NOMO-1 treated with dmso at 0.1 percent for 144 hours (cell line): ENCODE measurements around the gene AUTS2.

Source experiments
- DNase-seq: peaks from one replicate; lab custom pipeline; 2025; ENCODE audit not compliant: unreplicated experiment; lab: John Stamatoyannopoulos, UW

AUTS2 gene

DNA sequence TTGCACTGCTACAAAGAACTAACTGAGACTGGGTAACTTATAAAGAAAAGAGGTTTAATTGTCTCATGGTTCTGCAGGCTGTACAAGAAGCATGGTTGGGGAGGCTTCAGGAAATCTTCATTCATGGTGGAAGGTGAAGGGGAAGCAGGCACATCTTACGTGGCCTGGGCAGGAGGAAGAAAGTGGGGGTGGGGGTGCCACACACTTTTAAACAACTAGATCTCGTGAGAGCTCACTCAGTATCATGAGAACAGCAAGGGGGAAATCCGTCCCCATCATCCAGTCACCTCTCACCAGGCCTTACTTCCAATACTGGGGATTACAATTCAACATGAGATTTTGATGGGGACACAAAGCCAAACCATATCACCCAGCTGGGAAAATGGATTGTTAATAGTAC, 281.7 kb downstream of the AUTS2 start:
- DNase-seq = no peak

DNA sequence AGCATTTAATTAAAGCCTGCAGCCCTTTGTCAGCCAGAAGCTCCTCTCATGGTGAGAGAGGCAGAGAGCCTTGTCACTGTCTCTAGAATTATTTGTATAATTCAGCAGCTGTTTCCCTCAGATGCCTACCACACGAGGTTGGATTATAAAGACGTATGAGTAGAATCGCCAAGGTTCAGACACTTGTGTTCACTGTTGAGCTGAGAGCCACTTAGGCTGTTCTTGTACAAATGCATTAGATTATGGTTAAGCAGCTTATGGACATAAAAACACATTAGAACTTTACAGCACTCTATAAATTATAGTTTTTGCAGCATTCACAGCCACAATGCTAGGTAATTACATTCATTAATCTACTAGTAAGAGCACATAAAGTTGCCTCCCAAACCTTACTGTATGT, 282.6 kb downstream of the AUTS2 start:
- DNase-seq = no peak

DNA sequence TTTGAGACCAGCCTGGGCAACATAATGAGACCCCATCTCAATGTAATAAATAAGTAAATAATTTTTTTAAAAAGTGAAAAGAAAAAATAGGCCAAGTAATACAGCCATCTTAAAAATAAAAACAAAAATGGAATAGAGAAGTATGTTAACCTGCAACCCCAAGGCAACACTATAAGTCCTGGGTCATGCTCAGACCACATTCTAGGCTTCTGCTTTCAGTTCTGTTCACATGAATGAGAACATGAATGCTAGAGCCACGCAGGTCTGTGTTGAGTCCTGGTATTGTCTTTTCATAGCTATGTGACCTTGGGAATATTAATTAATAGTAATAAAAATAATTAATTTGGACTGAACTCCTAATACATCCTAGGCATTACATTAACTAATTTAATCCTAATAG, 284.0 kb downstream of the AUTS2 start:
- DNase-seq = no peak

DNA sequence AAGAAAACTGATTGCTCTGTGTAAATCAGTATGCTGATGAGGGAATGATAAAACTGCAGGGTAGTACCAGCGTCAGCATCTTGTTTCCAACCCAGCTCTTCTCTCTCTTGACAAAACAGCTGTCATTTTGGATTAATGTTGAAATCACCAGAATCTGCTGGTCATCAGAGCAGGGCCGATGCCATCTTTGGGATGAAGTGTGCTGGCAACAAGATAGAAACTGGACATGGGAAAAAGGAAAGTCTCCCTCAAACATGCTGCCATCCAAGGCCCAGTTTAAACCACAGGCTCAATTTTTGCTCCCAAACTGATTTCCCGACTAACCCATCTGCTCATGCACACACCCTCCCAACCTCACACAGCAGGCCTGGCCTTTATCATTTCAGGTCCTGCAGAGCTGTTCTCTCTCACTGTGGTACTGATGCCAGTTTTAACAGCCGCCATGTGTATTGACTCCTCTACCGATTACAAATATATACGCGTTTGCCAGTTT, 285.2 kb downstream of the AUTS2 start:
- DNase-seq = no peak

DNA sequence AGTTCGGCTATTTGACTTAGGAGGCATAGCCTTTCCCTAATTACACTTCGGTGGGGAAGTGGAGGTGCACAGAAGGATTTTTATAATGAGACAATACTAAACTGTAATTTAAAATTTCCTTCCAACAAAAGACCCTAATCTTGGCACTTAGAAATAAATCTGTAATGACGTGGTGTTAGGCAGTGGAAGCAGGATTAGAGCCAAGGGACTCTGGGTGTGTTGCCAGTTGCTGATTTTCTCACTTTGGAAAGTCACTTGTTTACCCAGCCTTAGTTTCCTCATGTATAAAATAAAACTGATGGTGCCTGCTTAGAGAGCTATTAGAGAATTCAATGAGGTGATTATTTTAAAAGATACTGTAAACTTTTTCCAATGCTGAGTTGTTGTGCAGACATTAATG, 287.2 kb downstream of the AUTS2 start:
- no peak for DNase-seq

DNA sequence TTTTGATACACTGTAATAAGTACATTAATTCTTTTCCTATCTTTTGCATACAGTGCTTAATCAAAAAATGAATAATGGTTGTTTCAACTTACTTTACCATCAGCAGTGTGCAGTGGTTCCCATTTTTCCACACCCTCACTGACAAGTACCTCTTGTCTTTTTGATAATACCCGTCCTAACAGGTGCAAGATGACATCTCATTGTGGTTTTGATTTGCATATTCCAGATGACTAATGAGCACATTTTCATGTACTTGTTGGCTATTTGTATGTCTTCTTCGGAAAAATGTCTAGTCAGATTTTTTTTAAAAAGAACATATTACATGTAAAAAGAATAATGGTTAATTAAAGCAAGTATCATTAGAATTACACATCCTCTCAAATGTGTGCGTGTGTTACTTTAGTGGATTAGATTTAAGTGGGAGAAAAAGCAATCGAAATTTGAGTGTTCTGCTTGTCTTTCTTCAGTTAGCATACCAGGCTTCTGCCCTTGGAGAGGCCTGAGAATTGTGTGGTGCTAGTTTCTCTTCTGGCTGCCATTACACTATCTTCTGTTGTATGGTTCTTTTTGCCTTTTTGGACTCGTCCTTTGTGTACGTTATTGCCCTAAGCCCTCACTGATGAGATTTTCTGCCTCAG, 291.2 kb downstream of the AUTS2 start:
- no peak for DNase-seq

DNA sequence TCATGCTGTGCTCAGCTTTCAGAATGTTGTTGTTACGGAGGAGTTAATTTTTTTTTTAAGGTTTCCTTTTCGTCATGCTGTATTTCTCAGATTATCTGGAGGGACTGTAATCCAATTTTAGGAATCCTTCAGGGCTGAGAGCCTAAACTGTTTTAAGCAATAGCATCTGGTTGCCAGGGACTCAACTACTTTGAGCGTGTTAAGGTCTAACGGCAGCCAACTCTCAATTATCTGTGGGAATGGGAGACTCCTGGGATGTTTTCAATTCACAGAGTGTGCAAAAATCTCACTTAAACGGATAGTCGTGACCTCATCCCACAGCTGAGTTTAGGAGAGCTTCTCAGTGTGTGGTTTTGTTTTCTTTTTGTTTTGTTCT, 291.7 kb downstream of the AUTS2 start:
- DNase-seq = no peak

DNA sequence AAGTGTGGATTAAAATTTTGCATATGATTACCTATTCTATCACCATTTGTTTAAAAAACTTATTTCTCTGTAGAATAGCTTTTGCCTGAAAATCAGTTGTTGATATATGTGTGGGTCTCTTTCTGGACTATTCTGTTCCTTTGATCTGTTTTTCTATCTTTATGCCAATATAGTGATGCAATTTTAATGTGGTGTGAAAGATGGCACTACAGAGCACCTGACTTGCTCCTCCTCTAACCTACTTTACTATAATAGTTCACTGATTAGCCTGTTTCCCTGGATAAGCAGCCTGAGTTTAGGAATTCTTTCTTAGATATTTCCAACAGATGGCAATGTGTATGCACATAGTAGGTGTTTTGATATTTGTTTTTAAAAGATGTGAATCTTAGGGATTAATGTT, 294.5 kb downstream of the AUTS2 start:
- DNase-seq = no peak

DNA sequence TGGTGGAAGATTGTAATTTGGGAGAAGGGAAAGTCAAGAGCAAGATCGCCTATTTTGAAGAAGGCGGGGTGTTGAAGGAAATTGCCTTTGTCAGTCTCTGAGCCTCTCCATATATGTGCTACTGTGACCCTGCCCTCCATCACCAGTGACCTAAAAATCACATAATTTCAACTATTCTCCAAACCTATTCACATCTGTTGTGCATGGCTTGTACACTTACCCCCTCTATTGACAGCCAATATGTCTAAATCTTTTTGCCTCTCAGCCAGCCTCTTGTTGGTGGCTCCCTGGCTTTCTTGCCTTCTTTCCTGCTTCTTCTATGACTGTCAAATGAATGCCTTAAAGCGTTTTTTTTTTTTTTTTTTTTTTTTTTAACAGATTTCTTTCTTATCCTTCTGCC, 295.6 kb downstream of the AUTS2 start:
- DNase-seq = no peak

DNA sequence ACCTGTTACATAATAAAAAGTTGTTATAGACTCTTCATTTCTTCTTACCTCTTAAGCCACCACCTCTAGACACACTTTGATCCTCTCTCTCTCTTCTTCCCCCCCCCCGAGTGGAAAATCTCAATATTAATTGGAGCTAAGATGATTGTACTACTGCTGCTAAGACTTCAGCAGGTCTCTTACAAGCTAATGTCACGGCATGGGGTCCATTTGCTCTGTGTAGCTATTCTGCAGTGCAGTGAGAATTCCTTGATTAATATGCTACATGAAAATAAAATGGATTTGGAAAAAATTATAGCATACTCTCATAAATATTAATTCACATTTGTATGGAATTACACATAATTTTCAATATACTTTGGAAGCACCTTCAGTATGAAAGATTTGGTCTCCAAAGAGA, 297.2 kb downstream of the AUTS2 start:
- DNase-seq = no peak

DNA sequence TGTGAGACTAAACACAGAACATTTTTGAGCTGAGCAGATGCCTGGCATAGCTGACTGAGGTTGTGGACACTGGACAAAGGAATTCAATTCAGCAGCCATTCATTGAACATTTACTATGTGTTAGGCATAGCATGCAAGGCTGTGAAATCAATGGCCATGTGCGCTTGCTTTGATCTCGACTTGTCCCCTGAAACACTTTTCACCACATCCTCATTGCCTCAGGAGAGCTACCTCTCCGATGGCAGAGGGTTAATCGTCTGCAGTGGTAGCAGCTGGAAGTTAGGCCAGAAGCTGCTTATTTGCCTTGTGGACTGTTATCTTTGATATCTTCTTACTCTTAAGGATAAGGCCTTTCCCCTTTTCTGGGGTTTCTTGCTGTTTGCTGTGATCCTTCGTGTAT, 297.8 kb downstream of the AUTS2 start:
- DNase-seq = no peak

DNA sequence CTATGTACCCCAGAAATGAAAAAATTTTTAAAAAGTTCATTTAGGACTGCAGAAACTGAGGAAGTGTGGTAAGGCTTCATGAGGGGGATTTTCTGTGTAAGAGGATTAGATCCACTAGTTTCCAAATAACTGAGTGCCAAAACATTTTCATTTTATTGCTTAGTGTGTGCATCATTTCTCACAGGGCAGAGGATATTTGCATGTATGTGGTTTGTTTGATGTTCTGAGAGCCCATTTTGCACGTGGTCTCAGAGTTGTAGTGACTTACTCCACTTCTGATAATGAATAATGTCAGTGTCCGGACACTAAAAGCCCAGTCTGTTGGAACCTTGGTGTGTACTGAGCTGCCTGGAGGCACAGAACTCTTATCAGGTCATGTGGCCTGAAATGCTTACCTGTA, 299.9 kb downstream of the AUTS2 start:
- no peak for DNase-seq

DNA sequence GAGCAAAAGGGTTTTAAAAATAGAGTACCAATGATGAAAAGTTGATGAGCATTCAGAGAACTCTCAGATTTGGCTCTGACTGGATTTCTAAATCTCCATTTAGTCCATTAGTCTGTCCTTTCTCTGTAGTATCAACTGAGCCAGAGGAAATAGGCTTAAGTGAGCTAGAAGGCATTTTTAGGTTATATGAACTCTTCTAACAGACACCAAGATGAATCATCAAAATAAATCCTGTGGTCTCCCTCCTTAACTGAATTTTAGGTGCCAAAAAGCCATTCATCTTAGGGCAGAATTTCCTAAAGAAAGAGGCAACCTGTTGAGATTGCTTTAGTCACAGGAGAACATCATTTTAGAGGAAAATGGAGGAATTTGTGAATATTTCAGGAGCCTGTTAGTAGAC, 305.1 kb downstream of the AUTS2 start:
- DNase-seq = no peak

DNA sequence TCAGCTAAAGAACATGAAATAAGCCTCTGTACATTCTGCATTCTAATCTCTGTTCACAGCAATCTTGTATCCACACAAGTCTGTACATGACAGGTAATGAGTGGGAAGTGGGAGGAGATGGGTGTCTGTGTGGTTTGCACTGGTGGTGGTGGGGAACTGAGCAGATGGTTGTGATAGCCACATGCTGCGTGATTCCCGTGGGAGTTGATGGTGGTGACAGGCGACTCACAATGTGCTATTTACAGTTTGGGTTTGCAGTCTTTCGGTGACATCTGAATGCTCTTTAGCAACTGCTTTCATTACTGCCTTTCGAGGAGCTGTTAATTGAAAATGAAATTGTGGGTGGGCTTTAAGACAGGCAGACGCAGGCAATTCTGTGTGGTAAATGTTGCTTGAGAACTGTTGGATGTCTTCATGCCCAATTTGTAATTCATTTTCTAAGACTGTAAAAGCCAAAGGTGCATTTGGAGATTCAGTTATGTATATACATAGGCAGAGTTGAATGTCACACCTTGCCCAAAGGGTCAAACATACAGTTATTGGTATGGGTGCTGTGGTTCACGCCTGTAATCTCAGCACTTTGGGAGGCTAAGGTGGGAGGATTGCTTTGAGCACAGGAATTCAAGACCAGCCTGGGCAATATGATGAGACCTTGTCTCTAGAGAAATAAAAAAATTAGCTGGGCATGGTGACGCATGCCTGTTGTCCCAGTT, 308.2 kb downstream of the AUTS2 start:
- DNase-seq = no peak

DNA sequence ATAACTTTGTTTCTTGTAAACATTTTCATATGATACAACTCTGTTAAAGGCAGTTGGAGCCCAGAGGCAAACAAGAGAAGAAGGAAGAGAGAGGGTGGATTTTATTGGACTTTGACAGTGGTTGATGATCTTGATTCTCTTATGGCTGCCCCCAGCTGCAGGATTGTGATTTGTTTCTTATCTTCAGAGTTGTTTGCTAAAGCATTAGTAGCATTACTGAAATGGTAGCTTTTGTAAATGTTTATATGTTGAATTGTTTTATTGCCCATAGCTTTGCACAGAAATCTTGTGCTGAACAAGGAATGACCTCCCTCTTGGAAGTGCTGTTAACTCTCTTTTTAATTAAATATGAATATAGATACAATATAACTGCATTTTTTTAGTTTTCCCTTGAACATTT, 309.4 kb downstream of the AUTS2 start:
- DNase-seq = no peak

DNA sequence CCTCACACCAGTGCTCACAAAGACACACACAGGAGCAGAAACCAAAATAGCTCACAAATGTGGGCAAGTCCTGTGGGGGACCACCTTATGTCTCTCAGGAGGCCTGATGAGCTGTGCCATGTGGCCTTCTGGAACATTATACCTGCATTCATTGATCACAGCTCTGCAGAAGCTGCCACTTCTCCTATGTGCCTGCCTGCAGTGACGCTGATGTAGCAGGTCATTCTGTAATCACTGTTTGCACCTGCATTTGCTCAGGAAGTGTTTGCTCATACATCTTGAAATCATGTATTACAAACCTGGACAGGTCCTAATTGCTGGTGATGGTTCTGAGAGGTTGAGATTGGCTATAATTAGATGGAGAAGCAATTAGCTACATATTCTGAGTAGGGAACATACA, 310.2 kb downstream of the AUTS2 start:
- DNase-seq = no peak

DNA sequence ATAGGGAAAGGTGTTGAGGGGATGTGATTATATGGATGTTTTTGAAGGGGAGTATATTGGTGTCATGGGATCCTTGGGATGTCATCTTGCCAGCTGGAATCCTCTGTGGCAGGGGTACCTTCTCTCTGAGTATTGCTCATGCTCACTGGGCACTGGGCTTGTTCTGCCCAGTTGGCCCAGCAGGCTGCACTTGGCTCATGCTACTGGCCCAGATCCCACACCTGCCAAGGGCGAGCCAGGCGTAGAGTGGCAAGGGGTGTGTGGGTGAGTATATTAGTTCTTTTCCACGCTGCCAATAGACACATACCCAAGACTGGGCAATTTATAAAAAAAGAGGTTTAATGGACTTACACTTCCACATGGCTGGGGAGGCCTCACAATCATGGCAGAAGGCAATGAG, 311.9 kb downstream of the AUTS2 start:
- DNase-seq = no peak

DNA sequence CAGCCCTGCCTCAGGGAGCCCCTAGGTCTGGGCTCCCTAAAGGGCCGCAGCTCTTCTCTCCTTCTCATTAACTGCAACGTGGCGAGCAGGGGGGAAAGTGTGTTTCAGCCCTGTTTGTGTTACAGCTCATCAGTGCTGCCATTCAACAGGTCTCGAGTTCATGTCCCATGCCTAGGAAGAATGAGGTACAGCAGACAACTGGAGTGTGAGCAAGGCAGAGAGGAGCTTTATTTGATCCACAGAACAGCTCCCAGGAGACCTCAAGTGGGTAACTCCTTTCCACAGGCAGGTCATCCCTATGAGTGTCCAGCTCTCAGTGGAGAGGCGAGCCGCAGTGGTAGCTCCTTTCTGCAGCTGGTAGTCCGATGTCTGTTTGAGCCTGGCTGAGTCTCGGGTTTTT, 313.1 kb downstream of the AUTS2 start:
- DNase-seq = no peak

DNA sequence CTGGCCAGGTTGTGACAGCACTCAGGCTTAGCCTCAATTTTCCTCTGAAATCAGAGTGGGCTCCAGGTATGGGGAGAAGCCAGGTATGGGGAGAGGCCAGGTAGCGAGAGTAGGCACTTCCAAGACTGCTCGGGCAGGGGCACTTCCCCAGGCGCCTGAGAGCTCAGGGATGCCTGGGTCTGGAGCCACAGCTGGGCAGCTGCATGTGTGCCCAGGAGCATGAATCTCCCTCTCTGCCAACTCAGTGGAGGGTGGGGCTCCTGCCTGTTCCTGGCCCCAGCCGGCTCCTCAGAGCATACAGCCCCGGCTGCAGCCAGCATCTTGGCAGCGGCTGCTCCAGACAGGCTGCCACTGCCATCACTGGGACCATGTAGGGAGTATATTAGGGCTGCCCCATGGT, 313.9 kb downstream of the AUTS2 start:
- DNase-seq = no peak

DNA sequence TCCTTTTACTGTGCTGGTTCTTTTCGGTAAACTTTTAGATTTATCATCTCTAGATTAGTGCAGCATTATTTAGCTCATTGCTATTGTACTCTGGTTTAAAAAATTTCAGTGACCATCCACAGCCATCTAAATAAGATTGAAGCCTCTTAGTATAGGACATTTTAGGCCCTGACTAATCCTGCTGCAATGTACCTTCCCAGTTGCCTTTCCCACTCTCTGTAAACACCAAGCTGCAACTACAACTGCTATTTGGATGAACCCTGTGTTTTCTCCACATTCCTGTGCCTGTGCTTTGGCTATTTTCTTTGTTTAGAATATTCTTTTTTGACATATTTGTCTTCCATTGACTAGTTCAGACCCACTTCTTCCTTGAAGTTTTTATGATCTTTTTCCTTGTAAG, 314.6 kb downstream of the AUTS2 start:
- no peak for DNase-seq

DNA sequence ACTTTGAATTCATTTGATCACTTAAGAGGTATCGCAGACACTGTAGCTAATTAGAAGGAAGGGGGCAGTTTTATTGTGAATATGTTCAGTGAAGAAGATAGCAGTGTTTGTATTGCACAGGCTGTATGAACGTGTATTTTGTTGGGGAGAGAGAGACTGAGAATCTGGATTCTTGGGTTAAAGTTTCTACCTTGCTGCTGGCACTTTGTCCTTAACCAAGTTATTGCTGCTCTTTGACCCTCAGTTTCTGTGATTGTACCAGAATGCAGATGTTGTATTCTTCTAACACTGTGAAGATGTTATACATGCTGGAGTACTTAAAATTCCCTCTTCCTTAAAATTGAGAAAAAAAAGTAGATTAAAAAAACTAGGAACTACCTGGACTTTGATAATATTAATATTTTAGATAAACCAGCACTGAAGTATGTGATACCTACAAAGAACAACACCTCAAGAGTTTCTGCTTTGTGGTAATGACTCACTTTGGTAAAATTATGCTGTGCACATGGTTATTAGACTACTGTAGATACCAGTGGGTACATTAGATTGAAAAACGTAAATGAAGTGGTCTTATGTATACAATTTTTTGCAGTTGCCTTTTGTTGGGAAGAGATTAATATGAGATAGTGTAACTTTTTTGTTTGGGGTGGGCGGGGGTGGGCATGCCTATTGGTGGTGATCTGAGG, 321.3 kb downstream of the AUTS2 start:
- DNase-seq = no peak

DNA sequence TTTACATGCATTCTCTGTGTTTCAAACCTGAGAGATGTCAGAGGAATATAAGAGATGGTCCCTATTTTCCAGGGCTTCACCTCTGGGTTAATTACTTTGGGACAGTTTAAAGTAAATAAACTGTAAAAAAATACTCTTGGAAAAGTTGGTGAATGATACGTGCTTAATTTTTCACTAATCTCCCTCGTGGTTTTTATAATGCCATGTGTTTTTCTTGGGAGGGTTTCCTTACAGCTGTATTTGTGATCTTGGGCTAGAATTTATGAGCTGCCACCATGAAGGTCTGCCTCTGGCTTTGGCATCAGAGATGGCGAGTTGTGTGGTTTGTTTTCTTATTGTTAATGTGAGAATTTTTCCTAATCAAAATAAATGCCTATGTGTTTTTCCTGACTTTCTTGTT, 322.5 kb downstream of the AUTS2 start:
- no peak for DNase-seq
